Stimulated activated CD4-positive, alpha-beta T cell treated with anti-CD3 and anti-CD28 coated beads, Interleukin-4, amount 100 ng/mL, for 1 hour (primary cell): ENCODE measurements around the gene ZC3H12C.

Experiments
- DNase-seq: peaks from one replicate; pipeline ENCODE4 v3.0.0-alpha.2; 2020

Gene ZC3H12C

DNA sequence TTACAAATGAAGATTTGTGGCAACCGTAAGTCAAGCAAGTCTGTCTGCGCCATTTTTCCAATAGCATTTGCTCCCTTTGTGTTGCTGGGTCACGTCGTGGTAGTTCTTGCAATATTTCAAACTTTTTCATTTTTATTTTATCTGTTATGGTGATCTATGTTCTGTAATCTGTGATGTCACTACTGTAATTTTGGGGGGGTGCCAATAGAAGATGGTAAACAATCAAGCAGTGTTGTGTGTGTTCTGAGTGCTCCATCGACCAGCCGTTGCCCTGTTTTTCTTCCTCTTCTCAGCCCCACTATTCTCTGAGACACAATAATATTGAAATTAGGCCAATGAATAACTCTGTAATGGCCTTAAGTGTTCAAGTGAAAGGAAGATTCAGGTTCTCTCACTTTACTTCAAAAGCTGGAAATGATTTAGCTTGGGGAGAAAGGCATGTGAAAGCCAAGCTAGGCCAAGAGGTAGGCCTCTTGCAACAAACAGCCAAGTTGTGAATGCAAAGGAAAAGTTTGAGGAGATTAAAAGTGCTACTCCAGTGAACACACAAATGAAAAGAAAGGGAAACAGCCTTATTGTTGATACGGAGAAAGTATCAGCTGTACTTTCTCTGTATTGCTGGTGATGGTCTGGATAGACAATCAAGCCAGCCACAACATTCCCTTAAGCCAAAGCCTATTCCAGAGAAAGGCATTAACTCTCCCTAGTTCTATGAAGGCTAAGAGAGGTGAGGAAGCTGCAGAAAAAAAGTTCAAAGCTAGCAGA, 7.5 kb downstream of the ZC3H12C start:
- DNase-seq = no peak

DNA sequence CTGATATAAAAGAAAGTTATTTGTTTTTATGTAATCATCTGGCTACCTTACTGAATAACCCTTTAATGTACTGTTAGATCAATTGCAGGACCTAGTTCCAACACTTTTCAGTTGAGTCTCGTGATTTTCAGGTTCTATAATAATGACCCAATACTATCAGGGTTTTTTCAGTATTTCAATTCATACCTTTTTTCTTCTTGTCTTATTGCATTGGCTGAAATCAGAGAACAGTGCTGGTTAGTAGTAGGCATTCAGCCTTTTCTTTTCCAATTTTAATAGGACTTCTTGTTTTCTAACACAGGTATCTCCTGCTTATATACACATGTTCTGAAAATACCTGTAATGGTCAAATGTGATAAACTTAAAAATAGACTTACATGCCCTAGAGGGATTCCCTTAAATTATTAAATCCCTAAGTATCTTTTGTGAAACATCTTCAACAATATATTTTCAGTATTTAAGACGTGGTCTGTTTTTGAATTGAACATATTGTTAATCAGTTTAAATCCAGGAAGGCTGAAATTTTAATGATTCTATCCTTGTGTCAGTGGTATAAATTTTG, 13.6 kb downstream of the ZC3H12C start:
- no peak for DNase-seq

DNA sequence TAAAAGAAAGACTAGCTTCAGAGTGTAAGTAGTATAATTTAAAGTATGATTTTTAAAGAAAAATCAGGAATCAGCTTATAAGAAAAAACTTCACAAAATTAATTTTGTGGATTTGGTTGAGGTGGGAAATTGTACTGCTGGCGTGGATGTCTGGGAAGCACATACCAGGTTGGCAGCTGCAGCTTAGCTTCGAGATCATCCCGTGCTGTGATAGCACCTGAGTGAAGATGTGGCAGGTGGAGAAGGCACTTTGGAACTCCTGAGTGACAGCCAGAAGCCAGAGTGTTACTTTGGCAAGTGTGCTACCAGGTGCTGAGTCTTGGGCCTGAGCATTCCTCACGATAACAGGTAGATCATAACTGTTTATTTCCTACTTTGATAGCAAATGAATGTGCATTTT, 17.7 kb downstream of the ZC3H12C start:
- no peak for DNase-seq

DNA sequence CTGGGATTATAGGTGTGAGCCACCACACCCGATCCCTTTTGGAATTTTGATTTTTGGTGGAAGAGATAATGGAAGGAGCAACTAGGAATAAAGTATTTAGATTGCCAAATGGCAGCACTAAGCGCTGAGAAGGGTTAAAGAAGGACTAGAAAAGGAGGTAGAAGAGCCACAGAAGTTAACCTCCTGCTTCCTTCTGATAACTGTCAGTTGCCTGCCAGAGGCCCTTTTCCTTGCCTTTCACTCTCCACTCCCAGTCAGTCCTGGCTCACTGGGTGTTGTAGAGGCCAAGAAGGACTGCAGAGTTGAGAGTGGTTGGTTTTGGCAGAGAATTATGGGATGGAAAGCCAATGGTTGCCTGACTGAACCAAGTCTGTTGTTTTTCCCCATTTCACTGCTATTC, 19.3 kb downstream of the ZC3H12C start:
- no peak for DNase-seq

DNA sequence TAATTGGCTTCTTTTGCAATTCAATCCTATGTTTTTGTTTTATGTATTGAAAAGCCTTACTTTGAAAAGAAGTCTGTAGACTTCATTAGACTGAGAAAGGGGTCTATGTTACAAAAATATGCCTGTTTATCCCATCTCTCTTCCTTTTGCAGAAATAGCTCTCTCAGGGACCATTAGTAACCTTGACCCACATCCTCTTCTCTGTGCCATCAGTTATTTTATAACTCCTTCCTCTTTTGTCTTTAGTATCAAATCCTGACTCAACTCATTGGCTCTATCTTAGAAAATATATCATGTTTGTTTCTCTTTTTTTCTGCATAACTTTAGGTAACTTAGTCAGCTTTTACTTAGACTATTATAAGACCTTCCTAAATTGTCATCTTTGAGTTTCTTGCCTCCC, 20.3 kb downstream of the ZC3H12C start:
- no peak for DNase-seq

DNA sequence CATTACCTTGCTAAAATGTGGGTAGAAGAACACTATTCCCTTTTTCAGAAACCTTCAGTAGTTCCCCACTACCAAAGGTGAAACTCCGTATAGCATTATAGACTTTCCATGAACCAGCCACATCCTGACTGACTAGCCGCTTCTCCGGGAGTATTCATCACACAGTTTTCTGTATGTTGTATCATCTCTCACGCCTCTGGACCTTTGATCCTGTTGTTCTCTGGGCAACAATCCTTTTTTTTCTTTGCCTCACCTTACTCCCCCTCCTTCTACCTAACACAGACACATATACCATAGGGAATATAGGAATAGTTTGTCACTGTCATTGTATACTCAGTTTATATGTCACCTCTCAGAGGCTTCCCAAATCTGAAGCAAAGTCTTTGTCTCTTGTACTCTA, 20.8 kb downstream of the ZC3H12C start:
- no peak for DNase-seq

DNA sequence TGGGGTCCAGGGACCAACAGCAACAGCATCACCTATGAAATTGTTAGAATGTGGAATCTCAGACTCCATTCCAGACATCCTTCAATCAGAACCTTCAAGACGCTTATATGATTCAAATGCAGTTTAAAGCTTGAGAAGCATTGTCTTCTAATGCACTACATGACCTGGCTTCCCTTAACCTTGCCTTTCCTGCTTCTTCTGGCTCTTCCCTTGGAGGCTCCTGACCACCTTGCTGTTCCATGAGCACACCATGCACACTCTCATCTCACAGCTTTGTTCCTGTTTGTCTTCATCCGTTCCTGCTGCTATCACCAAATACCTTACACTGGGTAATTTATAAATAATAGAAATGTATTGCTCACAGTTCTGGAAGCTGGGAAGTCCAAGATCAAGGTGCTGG, 26.1 kb downstream of the ZC3H12C start:
- no peak for DNase-seq

DNA sequence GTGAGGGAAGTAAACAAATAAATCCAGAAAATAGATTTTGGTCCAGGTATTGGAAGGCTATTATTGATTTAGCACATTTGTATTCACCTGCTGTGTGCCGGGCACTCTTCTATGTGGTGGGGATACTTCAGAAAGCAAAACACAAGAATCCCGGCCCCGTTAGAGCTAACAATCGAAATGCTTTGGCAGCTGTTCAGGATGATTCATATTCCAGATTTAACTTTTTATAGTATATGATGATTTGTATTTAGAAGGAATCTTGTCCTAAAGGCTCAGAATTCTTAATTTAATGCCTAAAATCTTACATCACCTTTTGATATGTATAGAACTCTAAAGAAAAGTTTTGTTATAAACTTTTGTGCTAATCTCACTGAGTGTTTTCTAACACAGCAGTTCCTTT, 28.0 kb downstream of the ZC3H12C start:
- no peak for DNase-seq

DNA sequence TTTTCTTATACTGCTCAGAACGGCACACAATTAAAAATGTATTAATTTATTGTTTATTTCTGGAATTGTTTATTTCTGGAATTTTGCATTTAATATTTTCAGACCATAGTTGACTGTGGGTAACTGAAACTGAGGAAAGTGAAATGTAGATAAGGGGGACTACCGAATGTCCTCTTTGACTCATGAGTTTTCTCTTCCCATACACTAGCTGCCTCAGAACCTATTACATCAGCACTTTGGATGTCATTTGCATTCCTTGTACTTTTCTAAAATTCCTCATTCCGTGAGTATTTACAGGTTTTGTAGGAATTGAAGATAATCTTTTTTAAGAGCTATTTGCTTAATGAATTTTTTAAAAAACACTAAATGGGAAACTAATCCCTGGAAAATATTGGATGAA, 29.8 kb downstream of the ZC3H12C start:
- DNase-seq = no peak

DNA sequence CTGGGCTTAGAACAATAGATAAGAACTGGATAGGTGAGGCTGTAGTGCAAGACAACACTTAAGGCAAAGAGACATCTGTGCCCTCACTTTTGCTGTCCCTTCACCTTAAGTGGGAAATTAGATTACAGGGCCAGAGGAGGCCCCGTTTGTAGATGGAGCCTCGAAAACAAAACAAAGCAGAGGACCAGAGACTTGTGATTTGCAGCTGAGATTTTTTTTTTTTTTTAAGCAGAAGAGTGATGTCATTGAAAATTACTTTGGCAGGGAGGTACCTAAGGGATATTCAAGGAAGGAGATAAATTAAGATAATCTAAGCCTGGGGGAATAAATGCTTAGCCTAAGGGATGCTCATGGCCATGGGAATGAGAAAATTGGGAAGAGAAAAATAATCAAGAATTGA, 31.4 kb downstream of the ZC3H12C start:
- no peak for DNase-seq

DNA sequence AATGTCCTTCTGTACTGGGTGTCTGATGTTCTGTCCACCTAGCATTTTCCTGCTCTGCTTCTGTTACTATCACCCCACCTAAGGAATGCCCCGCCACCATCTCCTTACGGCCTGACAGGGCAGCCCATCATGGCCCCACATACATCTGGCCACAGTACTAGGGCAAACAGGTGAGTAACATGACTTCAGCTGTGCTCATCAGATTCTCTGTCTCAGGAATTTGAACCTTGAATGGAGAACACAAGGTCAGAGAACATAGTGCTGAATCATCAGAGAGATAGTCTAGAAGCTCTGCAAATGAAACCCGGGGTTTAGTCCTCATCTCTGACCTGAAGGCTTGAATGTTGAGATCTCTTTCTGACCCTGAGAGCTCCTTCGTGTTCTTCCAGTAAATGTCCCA, 32.4 kb downstream of the ZC3H12C start:
- DNase-seq = no peak

DNA sequence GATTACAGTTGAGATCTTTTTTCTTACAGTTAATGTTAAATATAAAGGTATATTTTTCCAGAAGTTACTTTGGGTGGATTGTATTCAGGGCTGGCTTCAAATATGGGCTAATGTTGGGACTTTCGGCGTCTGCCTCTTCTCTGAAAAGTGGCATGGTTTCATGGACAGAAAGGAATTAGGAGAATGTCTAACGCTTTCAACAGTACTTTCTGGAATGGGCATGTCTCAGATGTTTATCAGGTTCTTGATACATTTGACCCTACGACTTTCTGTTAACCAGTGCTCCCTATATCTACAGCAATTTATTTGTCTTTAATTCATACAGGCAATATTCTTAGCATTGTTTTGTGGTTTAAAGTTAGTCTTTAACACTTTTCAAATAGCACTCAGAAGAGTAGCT, 33.7 kb downstream of the ZC3H12C start:
- DNase-seq = no peak

DNA sequence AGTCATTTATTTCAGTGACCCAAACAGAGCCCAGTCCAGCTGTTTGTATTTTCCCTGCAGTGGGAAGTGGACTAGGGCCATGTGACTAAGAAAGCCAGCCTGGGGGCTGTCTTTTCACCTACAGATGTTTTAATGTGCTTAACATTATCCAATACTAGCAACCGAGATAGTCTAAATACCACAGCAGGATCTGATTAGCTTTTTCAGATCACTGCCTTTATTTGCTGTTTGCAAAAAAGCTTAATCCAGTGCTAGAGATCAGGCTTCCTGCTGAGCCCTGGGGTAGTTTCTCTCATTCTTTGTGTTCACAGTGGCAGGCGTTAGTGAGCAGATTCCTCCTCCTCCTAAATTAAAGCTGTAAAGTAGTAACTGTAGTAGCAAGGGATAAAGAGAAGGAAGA, 35.0 kb downstream of the ZC3H12C start:
- no peak for DNase-seq

DNA sequence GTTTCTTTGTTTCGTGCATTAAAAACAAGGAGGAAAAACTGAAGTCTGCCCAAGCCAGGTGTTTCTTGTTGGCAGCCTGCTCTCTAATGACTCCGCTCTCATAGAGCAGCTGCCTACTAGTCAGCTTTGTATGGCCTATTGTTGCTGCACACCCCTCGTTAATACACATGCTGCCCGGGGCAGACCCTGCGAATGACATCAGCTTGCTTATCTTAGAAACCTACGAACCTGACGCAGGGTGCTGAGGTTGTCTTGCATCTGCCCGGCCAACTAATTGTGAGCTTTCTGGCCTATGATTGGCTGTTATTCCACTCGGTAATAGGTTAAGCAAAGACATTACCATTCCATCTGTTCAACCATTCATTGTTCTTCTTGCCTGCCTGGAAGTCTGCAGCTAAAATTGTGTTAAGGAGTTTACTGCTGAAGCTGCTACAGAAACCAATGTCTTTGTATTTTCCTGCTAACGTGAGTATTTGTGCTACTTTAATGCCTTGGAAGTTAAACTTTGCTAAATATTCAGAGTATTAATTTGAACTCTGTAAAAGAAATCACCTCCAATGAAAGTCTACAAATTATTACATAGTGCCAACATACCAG, 37.5 kb downstream of the ZC3H12C start:
- no peak for DNase-seq

DNA sequence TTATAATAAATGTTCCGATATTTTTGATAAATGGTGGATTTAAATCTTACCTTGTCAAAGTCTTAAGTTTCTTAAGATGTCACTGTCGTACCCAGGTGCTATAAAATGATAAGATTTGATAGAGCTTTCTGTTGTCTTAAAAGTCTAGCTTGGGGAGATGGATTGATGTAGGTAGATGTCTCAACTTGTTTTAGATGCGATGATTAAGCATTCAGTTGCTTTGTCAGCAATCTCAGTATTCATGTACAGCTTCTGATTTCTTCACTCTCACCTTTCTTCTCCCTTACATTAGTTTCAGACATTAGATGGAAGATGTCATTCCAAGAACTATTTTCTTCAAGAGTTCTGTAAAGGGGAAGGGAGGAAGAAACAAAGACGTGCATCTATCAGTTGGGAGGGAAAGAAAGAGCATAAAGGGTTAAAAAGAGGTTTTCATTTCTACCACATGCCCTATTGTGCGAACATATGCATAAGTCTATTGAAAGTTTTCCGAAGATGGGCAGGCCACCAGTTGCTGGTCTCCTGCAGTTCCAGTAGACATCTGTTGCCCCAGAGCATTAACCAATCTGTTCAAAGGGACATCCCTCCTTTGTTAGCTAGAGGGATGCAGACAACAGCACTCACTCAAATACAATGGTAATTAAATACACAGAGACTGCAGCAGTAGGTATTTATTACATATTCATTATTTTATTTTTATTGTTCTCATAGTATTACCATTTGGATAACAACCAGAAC, 38.4 kb downstream of the ZC3H12C start:
- no peak for DNase-seq

DNA sequence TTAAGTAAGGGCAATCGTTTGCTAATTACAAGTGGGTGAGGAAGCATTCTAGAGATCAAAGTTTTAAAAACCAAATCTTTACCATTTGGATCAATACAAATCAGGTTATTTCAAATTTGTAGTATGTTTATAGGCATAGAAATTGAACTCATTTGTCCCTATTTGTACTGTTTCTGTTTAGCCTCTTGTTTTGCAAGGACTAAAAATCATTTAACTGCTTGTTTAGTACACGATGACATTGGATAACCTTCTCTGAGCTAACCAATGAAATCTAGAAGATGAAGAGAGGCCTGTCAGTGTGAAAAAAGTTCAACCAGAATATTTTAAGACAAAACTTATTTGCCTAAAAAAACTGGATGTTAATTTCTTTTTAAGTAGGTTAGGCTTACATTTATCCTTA, 40.0 kb downstream of the ZC3H12C start:
- no peak for DNase-seq

DNA sequence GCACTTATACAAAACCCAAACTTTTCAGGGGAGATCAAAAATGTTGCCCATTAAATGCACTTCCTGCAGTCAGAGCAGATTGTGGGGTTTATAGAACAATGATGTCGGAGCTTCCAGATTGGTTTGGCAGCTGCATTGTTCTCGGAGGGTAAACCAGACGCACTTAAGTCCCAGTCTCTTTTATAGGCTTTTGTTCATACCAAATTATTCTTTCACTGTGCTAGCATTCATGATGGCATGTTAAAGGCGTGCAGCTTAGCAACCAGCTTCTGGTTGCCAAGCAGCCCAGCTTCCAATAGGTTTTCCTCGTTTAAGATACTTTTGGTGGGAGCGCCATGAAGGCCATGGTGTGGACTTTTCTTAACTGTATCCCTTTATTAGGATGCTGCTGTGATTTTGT, 40.9 kb downstream of the ZC3H12C start:
- no peak for DNase-seq

DNA sequence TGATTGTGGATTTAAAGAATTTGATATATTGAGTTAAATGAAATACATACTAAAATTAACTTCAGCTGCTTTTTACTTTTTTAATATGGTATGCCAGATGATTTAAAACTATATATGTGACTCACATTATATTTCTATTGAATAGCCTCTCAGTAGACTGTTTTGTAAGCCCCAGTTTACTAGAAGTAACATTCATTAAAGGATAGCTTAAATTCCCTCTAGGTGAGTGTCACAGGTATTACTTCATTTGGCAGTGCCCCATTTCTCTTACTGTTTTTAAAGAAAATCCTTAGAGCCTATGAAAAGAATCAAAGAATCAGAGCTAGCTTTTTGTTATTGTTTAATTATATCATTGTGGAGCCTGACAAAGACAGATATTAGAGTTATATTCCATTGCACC, 48.6 kb downstream of the ZC3H12C start:
- no peak for DNase-seq

DNA sequence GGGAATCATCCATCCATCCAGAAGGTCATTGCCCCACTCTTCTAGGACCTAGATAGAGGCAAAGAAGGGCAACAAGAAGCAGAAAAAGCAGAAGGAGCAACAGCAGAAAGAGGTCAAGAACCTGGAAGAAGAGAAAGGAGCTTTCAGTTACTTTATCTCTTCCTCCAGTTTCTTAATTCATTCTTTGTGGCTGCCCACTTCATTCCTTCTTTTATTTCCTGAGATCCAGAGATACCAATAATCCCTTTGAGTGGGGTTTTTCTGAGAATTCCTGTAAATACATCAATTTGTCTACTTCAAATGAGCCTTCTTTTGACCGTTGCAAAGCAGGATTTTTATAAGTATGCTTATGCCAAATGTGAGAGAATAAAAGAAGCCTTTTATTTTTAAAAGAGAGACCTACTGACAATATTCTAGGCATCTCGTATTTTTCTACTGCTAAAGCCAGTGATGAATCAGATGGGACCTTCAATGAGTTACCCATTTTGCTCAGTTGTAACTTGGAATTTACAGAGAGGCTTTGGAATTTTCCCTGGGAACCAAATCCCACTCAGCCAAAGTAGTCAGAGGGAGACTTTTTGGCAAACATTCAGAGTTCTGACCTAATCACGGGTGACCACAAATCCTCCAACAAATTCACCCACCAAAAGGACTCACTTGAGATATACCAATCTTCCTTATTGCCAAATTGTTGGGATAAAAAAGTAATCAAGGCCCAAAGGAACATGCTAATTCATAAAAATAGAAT, 54.9 kb downstream of the ZC3H12C start:
- no peak for DNase-seq

DNA sequence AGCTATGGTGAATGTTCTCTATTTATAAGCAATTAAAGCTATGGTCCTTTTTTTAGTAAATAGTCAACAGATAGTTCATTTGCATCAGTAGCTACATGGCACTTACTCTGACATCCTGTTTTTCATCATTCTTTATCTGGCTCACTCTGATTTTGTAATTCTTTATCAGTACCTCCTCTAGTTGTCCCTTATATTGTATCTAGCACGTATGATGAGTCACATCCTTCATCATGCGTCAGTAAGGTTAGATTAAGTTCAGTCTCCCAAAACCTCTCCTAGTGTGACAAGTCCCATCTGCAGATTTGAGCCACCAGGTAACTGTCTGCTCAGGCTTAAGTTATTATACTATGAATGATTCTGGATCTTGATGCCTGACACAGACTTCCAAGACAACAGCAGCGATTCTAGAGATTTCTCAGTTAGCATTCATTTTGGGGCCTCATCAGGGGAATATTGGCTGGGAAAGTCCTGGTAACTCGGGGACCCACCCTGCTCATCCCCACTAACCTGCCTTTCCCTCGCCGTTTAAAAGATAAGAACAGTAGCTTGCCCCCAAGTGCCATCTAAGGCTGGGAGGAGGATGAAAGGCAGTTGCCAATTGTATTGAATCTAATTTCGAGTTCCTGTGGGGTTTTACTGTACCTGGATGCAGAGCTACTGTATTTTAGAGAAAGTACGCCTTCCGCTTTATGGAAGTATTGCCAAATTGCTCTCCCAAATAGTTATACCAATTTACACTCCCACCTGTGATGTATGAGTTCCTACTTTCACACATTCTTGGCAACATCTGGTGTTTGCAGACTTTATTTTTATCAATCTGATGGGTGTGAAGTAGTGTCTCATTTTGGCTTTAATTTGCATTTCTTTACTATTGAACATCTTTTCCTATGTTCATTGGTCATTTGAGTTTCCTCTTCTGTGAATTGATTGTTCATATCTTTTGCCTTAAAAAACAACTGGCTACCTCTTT, 55.9 kb downstream of the ZC3H12C start:
- no peak for DNase-seq

DNA sequence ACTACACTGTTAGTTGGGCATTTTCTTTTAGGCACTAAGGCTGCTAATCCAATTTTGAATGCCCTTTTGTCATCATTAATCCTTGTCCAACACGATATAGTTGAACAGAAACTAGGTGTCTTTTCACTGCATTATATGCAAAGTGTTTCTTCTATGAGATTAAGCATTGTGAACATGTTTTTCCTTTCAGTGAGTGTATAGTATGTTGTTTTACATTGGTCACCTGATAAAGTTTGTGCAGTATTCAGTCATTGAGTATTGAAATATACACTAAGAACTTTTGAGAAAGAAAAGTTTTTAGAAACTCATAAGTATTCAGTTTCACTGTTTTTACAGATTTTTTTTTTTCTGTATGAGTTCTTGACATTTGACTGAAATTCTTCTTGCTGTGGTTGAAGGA, 59.0 kb downstream of the ZC3H12C start:
- no peak for DNase-seq

DNA sequence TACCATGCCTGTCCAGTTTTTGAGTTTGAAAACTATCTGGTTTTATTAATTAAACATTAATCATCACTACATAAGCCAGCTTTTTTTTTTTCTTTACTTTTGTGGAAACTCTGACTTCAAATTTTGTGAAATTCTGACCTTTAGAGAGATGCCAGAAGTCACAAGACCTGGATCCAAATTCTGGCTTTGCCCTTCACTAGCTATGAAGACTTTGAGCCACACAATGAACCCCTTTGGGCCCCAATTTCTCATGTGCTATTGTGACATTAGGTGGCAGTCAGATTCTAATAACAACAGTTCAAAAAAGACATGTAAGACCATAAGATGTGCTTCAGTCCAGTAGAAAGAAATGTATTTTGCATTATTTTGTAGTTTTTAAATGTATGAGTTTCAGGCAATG, 60.3 kb downstream of the ZC3H12C start:
- DNase-seq = no peak
